Activated CD4-positive, alpha-beta memory T cell treated with anti-CD3 and anti-CD28 coated beads for 36 hours (primary cell): ENCODE measurements around the gene CEACAM21. TPM values are rescaled to one million over a fixed set of nuclear protein-coding genes. Genes with fewer than 3 reads are reported as not detected.
A peak's percentile ranks its signal among the peaks of the same experiment; 100 is the strongest.

Experiments
- CTCF ChIA-PET: fragments of 350-600 bp; sonication (Branson Sonifier 250); formaldehyde crosslinking; loops from one replicate; lab custom pipeline; 2021; ENCODE audit warnings: antibody characterized with exemption, inconsistent platforms; lab: Charles Lee
- POLR2A ChIA-PET: fragments of 350-600 bp; sonication (Branson Sonifier 250); formaldehyde crosslinking; loops from one replicate; lab custom pipeline; 2021; ENCODE audit warnings: antibody characterized with exemption; lab: Charles Lee
- DNase-seq: peaks from one replicate; pipeline ENCODE4 v3.0.0-alpha.2; 2020
- H3K27ac Mint-ChIP-seq: one replicate; pipeline ENCODE4 v1.8.0; 2021; ENCODE audit warnings: mixed read lengths
- H3K27me3 Mint-ChIP-seq: one replicate; pipeline ENCODE4 v1.8.0; 2021; ENCODE audit warnings: mixed read lengths
- H3K36me3 Mint-ChIP-seq: one replicate; pipeline ENCODE4 v1.8.0; 2021; ENCODE audit warnings: mixed read lengths
- H3K4me1 Mint-ChIP-seq: one replicate; pipeline ENCODE4 v1.8.0; 2021; ENCODE audit warnings: low read depth, mixed read lengths
- H3K4me3 Mint-ChIP-seq: one replicate; pipeline ENCODE4 v1.8.0; 2021; ENCODE audit warnings: mild to moderate bottlenecking, mixed read lengths
- H3K9me3 Mint-ChIP-seq: one replicate; pipeline ENCODE4 v1.8.0; 2021; ENCODE audit warnings: mixed read lengths
- intact Hi-C: fragments of 100-400 bp; cut with micrococcal nuclease; formaldehyde crosslinking; loops from one replicate; pipeline ENCODE4 v1.15.1; 2023
- total RNA-seq, 2 experiments: library from RNA; stranded (reverse); gene quantifications; one replicate each; pipeline ENCODE4 v1.2.3, GENCODE V29; 2021

Gene CEACAM21
- total RNA-seq, 2 experiments from 2014 or later, result 40.8 to 40.9 TPM

- DNase-seq, result peak; percentile 88
- Mint-ChIP-seq H3K9me3 (peaks cover 8% of the 10 kb centered on the region), H3K27ac (peak overlapping the region; percentile 96), H3K4me1 (peaks cover 61% of the 10 kb centered on the region), H3K36me3 (peaks cover 38% of the 10 kb centered on the region), H3K4me3 (peak overlapping the region; percentile 98), H3K27me3 (no peaks in the 10 kb centered on the region)
- ChIA-PET CTCF (interaction anchor here (0.6 to 10.0 kb wide), 6 partner anchors 9 to 72 kb away, joined by 3 to 205 read pairs (median 13); no protein-coding TSS in a partner anchor), POLR2A (interaction anchor here (0.6 to 3.1 kb wide), 14 partner anchors 8 to 286 kb away, joined by 3 to 31 read pairs (median 6); no protein-coding TSS in a partner anchor)
- intact Hi-C loops, result loop anchor here (2.0 to 10.0 kb wide), 6 partner anchors 197 to 934 kb away; partner anchors contain the start of genes ACTMAP, SNRPA and TGFB1
These were observed 26.8 kb upstream of the CEACAM21 start for GRCh38 chr19:41548954-41549688.

- DNase-seq, result no peak
- H3K27ac Mint-ChIP-seq, result peak overlapping the region; percentile 96
- intact Hi-C loops, result loop anchor here (2.0 to 10.0 kb wide), 6 partner anchors 198 to 935 kb away; partner anchors contain the start of genes ACTMAP, SNRPA and TGFB1
- H3K9me3 Mint-ChIP-seq, result peaks cover 9% of the 10 kb centered on the region
- H3K4me1 Mint-ChIP-seq, result peaks cover 61% of the 10 kb centered on the region
- ChIA-PET POLR2A (interaction anchor here (0.9 to 3.1 kb wide), 8 partner anchors 10 to 287 kb away, joined by 3 to 31 read pairs (median 10); no protein-coding TSS in a partner anchor), CTCF (interaction anchor here (0.6 to 10.0 kb wide), 4 partner anchors 8 to 72 kb away, joined by 3 to 205 read pairs (median 18); no protein-coding TSS in a partner anchor)
- peak overlapping the region; percentile 98 for H3K4me3 Mint-ChIP-seq
- peaks cover 44% of the 10 kb centered on the region for H3K36me3 Mint-ChIP-seq
- H3K27me3 Mint-ChIP-seq, result no peaks in the 10 kb centered on the region
These were observed 26.1 kb upstream of the CEACAM21 start for GRCh38 chr19:41549884-41550283.

- Mint-ChIP-seq H3K4me1 (peaks cover 61% of the 10 kb centered on the region), H3K36me3 (peaks cover 56% of the 10 kb centered on the region), H3K9me3 (peaks cover 9% of the 10 kb centered on the region), H3K4me3 (peak overlapping the region; percentile 98), H3K27ac (peak overlapping the region; percentile 96), H3K27me3 (no peaks in the 10 kb centered on the region)
- DNase-seq, result no peak
- CTCF ChIA-PET, result interaction anchor here (4.7 to 13.6 kb wide), 2 partner anchors 5 to 13 kb away, joined by 46 to 205 read pairs; no protein-coding TSS in a partner anchor
- POLR2A ChIA-PET, result interaction anchor here (0.7 to 4.3 kb wide), 6 partner anchors 7 to 188 kb away, joined by 3 to 18 read pairs (median 4); partner anchors contain the start of gene B9D2
- intact Hi-C loops, result no loop called here
These were observed 24.8 kb upstream of the CEACAM21 start for GRCh38 chr19:41551212-41551610.

- ChIA-PET CTCF (interaction anchor here (4.7 to 13.6 kb wide), 2 partner anchors 6 to 12 kb away, joined by 46 to 205 read pairs; no protein-coding TSS in a partner anchor), POLR2A (interaction anchor here (0.7 to 4.3 kb wide), 6 partner anchors 8 to 188 kb away, joined by 3 to 18 read pairs (median 4); partner anchors contain the start of gene B9D2)
- Mint-ChIP-seq H3K27me3 (no peaks in the 10 kb centered on the region), H3K4me1 (peaks cover 60% of the 10 kb centered on the region), H3K4me3 (peak overlapping the region; percentile 98), H3K36me3 (peaks cover 56% of the 10 kb centered on the region), H3K9me3 (peaks cover 9% of the 10 kb centered on the region), H3K27ac (peak overlapping the region; percentile 96)
- DNase-seq, result no peak
- intact Hi-C loops, result no loop called here
These were observed 24.3 kb upstream of the CEACAM21 start for GRCh38 chr19:41551711-41552110.

GRCh38 chr19:41552558-41552957 lies 23.4 kb upstream of the CEACAM21 start:
- intact Hi-C loops, result no loop called here
- peak; percentile 58 for DNase-seq
- H3K36me3 Mint-ChIP-seq, result peaks cover 61% of the 10 kb centered on the region
- H3K4me1 Mint-ChIP-seq, result peaks cover 60% of the 10 kb centered on the region
- CTCF ChIA-PET, result interaction anchor here (2.7 to 13.6 kb wide), 3 partner anchors 7 to 103 kb away, joined by 16 to 205 read pairs (median 46); no protein-coding TSS in a partner anchor
- H3K9me3 Mint-ChIP-seq, result peaks cover 9% of the 10 kb centered on the region
- peak overlapping the region; percentile 96 for H3K27ac Mint-ChIP-seq
- H3K4me3 Mint-ChIP-seq, result peak overlapping the region; percentile 98
- H3K27me3 Mint-ChIP-seq, result no peaks in the 10 kb centered on the region
- POLR2A ChIA-PET, result interaction anchor here (1.3 to 4.3 kb wide), 5 partner anchors 8 to 201 kb away, joined by 3 to 18 read pairs (median 9); no protein-coding TSS in a partner anchor

- no peak for DNase-seq
- Mint-ChIP-seq H3K27me3 (no peaks in the 10 kb centered on the region), H3K36me3 (peaks cover 61% of the 10 kb centered on the region), H3K4me1 (peaks cover 61% of the 10 kb centered on the region), H3K27ac (peak overlapping the region; percentile 96), H3K9me3 (peaks cover 9% of the 10 kb centered on the region), H3K4me3 (peak overlapping the region; percentile 35)
- ChIA-PET POLR2A (interaction anchor here (1.1 to 4.3 kb wide), 6 partner anchors 9 to 202 kb away, joined by 3 to 18 read pairs (median 6); no protein-coding TSS in a partner anchor), CTCF (interaction anchor here (0.6 to 13.6 kb wide), 7 partner anchors 8 to 199 kb away, joined by 3 to 205 read pairs (median 16); no protein-coding TSS in a partner anchor)
- intact Hi-C loops, result loop anchor here (1.0 kb wide), 1 partner anchor 12 kb away; no protein-coding TSS in a partner anchor
These were observed 22.2 kb upstream of the CEACAM21 start for GRCh38 chr19:41553804-41554203.

GRCh38 chr19:41554907-41555306 lies 21.1 kb upstream of the CEACAM21 start:
- peaks cover 9% of the 10 kb centered on the region for H3K9me3 Mint-ChIP-seq
- H3K36me3 Mint-ChIP-seq, result peaks cover 60% of the 10 kb centered on the region
- H3K27me3 Mint-ChIP-seq, result no peaks in the 10 kb centered on the region
- intact Hi-C loops, result loop anchor here (1.0 kb wide), 2 partner anchors 8 to 13 kb away; no protein-coding TSS in a partner anchor
- H3K4me3 Mint-ChIP-seq, result peak overlapping the region; percentile 11
- ChIA-PET POLR2A (interaction anchor here (0.9 to 4.3 kb wide), 5 partner anchors 8 to 23 kb away, joined by 3 to 18 read pairs (median 9); no protein-coding TSS in a partner anchor), CTCF (interaction anchor here (1.0 to 13.6 kb wide), 7 partner anchors 9 to 106 kb away, joined by 3 to 205 read pairs (median 16); no protein-coding TSS in a partner anchor)
- H3K4me1 Mint-ChIP-seq, result peaks cover 70% of the 10 kb centered on the region
- H3K27ac Mint-ChIP-seq, result peak overlapping the region; percentile 96
- DNase-seq, result no peak

GRCh38 chr19:41555748-41556147 lies 20.2 kb upstream of the CEACAM21 start:
- ChIA-PET CTCF (interaction anchor here (0.7 to 17.6 kb wide), 5 partner anchors 8 to 107 kb away, joined by 3 to 281 read pairs (median 46); no protein-coding TSS in a partner anchor), POLR2A (interaction anchor here (1.3 to 4.3 kb wide), 3 partner anchors 8 to 117 kb away, joined by 4 to 17 read pairs (median 4); no protein-coding TSS in a partner anchor)
- Mint-ChIP-seq H3K4me3 (peak overlapping the region; percentile 11), H3K36me3 (peaks cover 55% of the 10 kb centered on the region), H3K9me3 (peaks cover 9% of the 10 kb centered on the region), H3K27ac (peak overlapping the region; percentile 96), H3K4me1 (peaks cover 78% of the 10 kb centered on the region), H3K27me3 (no peaks in the 10 kb centered on the region)
- no peak for DNase-seq
- intact Hi-C loops, result loop anchor here (1.0 kb wide), 1 partner anchor 8 kb away; no protein-coding TSS in a partner anchor

- intact Hi-C loops, result loop anchor here (1.0 to 2.0 kb wide), 3 partner anchors 9 to 31 kb away; no protein-coding TSS in a partner anchor
- Mint-ChIP-seq H3K36me3 (peaks cover 19% of the 10 kb centered on the region), H3K27me3 (no peaks in the 10 kb centered on the region), H3K27ac (peak overlapping the region; percentile 38), H3K9me3 (no peaks in the 10 kb centered on the region), H3K4me1 (peaks cover 72% of the 10 kb centered on the region), H3K4me3 (peak overlapping the region; percentile 62)
- ChIA-PET CTCF (interaction anchor here (0.7 to 17.6 kb wide), 27 partner anchors 9 to 301 kb away, joined by 3 to 281 read pairs (median 6); partner anchors contain the start of genes CEACAM21 and DMAC2), POLR2A (interaction anchor here (0.9 to 2.4 kb wide), 5 partner anchors 10 to 128 kb away, joined by 3 to 17 read pairs (median 5); no protein-coding TSS in a partner anchor)
- peak; percentile 74 for DNase-seq
These were observed 12.0 kb upstream of the CEACAM21 start for GRCh38 chr19:41563854-41564514.

- intact Hi-C loops, result no loop called here
- CTCF ChIA-PET, result interaction anchor here (1.0 to 17.6 kb wide), 19 partner anchors 9 to 200 kb away, joined by 3 to 281 read pairs (median 8); partner anchors contain the start of genes CEACAM21 and DMAC2
- no peak for DNase-seq
- Mint-ChIP-seq H3K27ac (no peak overlapping the region), H3K4me1 (peaks cover 69% of the 10 kb centered on the region), H3K36me3 (peaks cover 19% of the 10 kb centered on the region), H3K9me3 (no peaks in the 10 kb centered on the region), H3K4me3 (peak overlapping the region; percentile 62), H3K27me3 (no peaks in the 10 kb centered on the region)
- POLR2A ChIA-PET, result interaction anchor here (1.1 to 2.4 kb wide), 4 partner anchors 11 to 129 kb away, joined by 3 to 17 read pairs (median 7); no protein-coding TSS in a partner anchor
These were observed 11.2 kb upstream of the CEACAM21 start for GRCh38 chr19:41564515-41565378.
